IMR-90 (cell line): ENCODE results near the gene SMO. TPM values are rescaled to one million over a fixed set of nuclear protein-coding genes. Genes with fewer than 3 reads are reported as not detected.

Experiments used
- ATAC-seq: fragments of 200-7000 bp; cut with Tn5 transposase; 2 replicates; pipeline ENCODE4 v1.9.1; 2020; ENCODE audit warnings: low read depth, mild to moderate bottlenecking, moderate library complexity
- BruUV-seq: library from RNA; stranded (reverse); fragments of 400-500 nt; replicated peaks from 2 replicates; lab custom pipeline; 2021; lab: Mats Ljungman, UMichigan
- CTCF ChIA-PET: fragments of 300-600 bp; formaldehyde crosslinking; extraction: SDS; loops from one replicate; lab custom pipeline; 2021; ENCODE audit warnings: antibody characterized with exemption; lab: Yijun Ruan, JAX
- POLR2A ChIA-PET: fragments of 300-600 bp; sonication (Branson Sonifier 250); formaldehyde crosslinking; loops from one replicate; lab custom pipeline; 2022; ENCODE audit warnings: antibody characterized with exemption; ENCODE audit not compliant: unreplicated experiment; lab: Charles Lee
- DNase-seq: peaks from one replicate; pipeline ENCODE4 v3.0.0; 2013
- H2AFZ ChIP-seq: replicated peaks from 2 replicates; pipeline ENCODE3; 2013; ENCODE audit warnings: low read length, mild to moderate bottlenecking; ENCODE audit not compliant: poor library complexity
- H2AK5ac ChIP-seq: 2 replicates; pipeline ENCODE4 v1.6.1; 2013; ENCODE audit warnings: low read depth, low read length, inconsistent platforms
- H2AK9ac ChIP-seq: replicated peaks from 2 replicates; pipeline ENCODE3; 2013; ENCODE audit warnings: mild to moderate bottlenecking, low read depth, low read length, moderate library complexity; ENCODE audit not compliant: poor library complexity
- H2BK120ac ChIP-seq: 2 replicates; pipeline ENCODE4 v1.6.1; 2013; ENCODE audit warnings: low read depth, low read length, inconsistent platforms
- H2BK15ac ChIP-seq: 3 replicates; pipeline ENCODE4 v1.6.1; 2013; ENCODE audit warnings: low read depth, low read length, inconsistent platforms
- H2BK20ac ChIP-seq: 2 replicates; pipeline ENCODE4 v1.6.1; 2013; ENCODE audit warnings: low read depth, mild to moderate bottlenecking, inconsistent platforms, low read length, moderate library complexity
- H2BK5ac ChIP-seq: 2 replicates; pipeline ENCODE4 v1.6.1; 2013; ENCODE audit warnings: mild to moderate bottlenecking, low read depth, low read length, inconsistent platforms; ENCODE audit not compliant: poor library complexity, severe bottlenecking
- H3K14ac ChIP-seq: replicated peaks from 2 replicates; pipeline ENCODE4 v1.6.1; 2013; ENCODE audit warnings: low read depth, low read length, inconsistent platforms
- H3K18ac ChIP-seq: 2 replicates; pipeline ENCODE4 v1.6.1; 2013; ENCODE audit warnings: low read depth, low read length, control low read depth
- H3K23ac ChIP-seq: 2 replicates; pipeline ENCODE4 v1.6.1; 2013; ENCODE audit warnings: low read depth, low read length, inconsistent platforms
- H3K27ac ChIP-seq: 2 replicates; pipeline ENCODE4 v1.5.1; 2013; ENCODE audit warnings: mild to moderate bottlenecking, control low read depth, low read length; ENCODE audit not compliant: insufficient read depth
- H3K27me3 ChIP-seq: 2 replicates; pipeline ENCODE4 v1.6.1; 2013; ENCODE audit warnings: low read length; ENCODE audit not compliant: control insufficient read depth, insufficient read depth
- H3K36me3 ChIP-seq: 2 replicates; pipeline ENCODE4 v1.6.1; 2013; ENCODE audit warnings: low read length, mixed read lengths; ENCODE audit not compliant: control insufficient read depth, insufficient read depth
- H3K4ac ChIP-seq: 2 replicates; pipeline ENCODE4 v1.6.1; 2013; ENCODE audit warnings: low read depth, low read length, inconsistent platforms
- H3K4me1 ChIP-seq: 2 replicates; pipeline ENCODE4 v1.6.1; 2013; ENCODE audit warnings: low read length, mixed read lengths; ENCODE audit not compliant: control insufficient read depth, insufficient read depth
- H3K4me2 ChIP-seq: 2 replicates; pipeline ENCODE4 v1.6.1; 2013; ENCODE audit warnings: low read depth, mild to moderate bottlenecking, control low read depth, low read length, moderate library complexity
- H3K4me3 ChIP-seq: 2 replicates; pipeline ENCODE4 v1.5.1; 2013; ENCODE audit warnings: low read depth, mild to moderate bottlenecking, control low read depth, low read length, moderate library complexity; ENCODE audit not compliant: insufficient read depth
- H3K56ac ChIP-seq: 2 replicates; pipeline ENCODE4 v1.6.1; 2013; ENCODE audit warnings: low read length, inconsistent platforms; ENCODE audit not compliant: insufficient read depth; ENCODE audit errors: extremely low read depth
- H3K79me1 ChIP-seq, 2 experiments: 2 replicates each; pipeline ENCODE4 v1.6.1; 2013; ENCODE audit warnings: low read length in 2 of 2, inconsistent platforms in 1 of 2, low read depth in 1 of 2
- H3K9ac ChIP-seq: 2 replicates; pipeline ENCODE4 v1.6.1; 2013; ENCODE audit warnings: low read depth, low read length, control low read depth
- H3K9me1 ChIP-seq: 2 replicates; pipeline ENCODE4 v1.6.1; 2013; ENCODE audit warnings: low read length, inconsistent platforms; ENCODE audit not compliant: insufficient read depth
- H3K9me3 ChIP-seq: 2 replicates; pipeline ENCODE4 v1.6.1; 2013; ENCODE audit warnings: low read length; ENCODE audit not compliant: control insufficient read depth, insufficient read depth
- H4K20me1 ChIP-seq: 2 replicates; pipeline ENCODE4 v1.6.1; 2013; ENCODE audit warnings: low read length, inconsistent platforms; ENCODE audit not compliant: insufficient read depth
- H4K5ac ChIP-seq: 2 replicates; pipeline ENCODE4 v1.6.1; 2013; ENCODE audit warnings: mild to moderate bottlenecking, low read depth, low read length, control low read depth
- H4K8ac ChIP-seq, 2 experiments: 2 replicates each; pipeline ENCODE4 v1.6.1; 2013; ENCODE audit warnings: low read depth in 2 of 2, low read length in 2 of 2, control low read depth in 1 of 2, inconsistent platforms in 1 of 2
- H4K91ac ChIP-seq: 2 replicates; pipeline ENCODE4 v1.6.1; 2013; ENCODE audit warnings: low read depth, low read length, inconsistent platforms; ENCODE audit not compliant: insufficient read depth
- BHLHE40 ChIP-seq: fragments of 150-350 bp; IDR thresholded peaks from 2 replicates; pipeline ENCODE4 v1.6.1; 2016; ENCODE audit warnings: mild to moderate bottlenecking, low read depth, low read length
- CEBPB ChIP-seq: IDR thresholded peaks from 2 replicates; pipeline ENCODE4 v1.6.1; 2012; ENCODE audit warnings: low read depth, low read length, improper control_type of control experiment
- CHD1 ChIP-seq: IDR thresholded peaks from 2 replicates; pipeline ENCODE4 v1.6.1; 2012; ENCODE audit warnings: low read depth, low read length, improper control_type of control experiment
- MXI1 ChIP-seq: IDR thresholded peaks from 2 replicates; pipeline ENCODE4 v1.6.1; 2012; ENCODE audit warnings: low read depth, mild to moderate bottlenecking, low read length, moderate library complexity, borderline replicate concordance
- POLR2A ChIP-seq: IDR thresholded peaks from 2 replicates; pipeline ENCODE4 v1.6.1; 2012; ENCODE audit warnings: mild to moderate bottlenecking, low read depth, low read length
- RAD21 ChIP-seq: IDR thresholded peaks from 2 replicates; pipeline ENCODE4 v1.6.1; 2012; ENCODE audit warnings: low read length, improper control_type of control experiment
- RFX5 ChIP-seq: IDR thresholded peaks from 2 replicates; pipeline ENCODE4 v1.8.0; 2012; ENCODE audit warnings: low read depth, mild to moderate bottlenecking, low read length, moderate library complexity
- WGBS, 2 experiments: methylation state at CpG; one replicate each; pipeline versions ENCODE4 v1.1.5 to v1.1.7; 2013; ENCODE audit warnings: missing lambda C conversion rate in 2 of 2; ENCODE audit not compliant: insufficient read length in 1 of 2; ENCODE audit errors: extremely low coverage in 2 of 2; 5-methylcytosine and 5-hydroxymethylcytosine counted together
- dilution Hi-C: fragments of 300-500 bp; cut with HindIII; formaldehyde crosslinking; loops from one replicate; pipeline ENCODE4 v1.14.3; 2018; ENCODE audit warnings: low sequenced_read_pairs; ENCODE audit not compliant: unreplicated experiment
- in situ Hi-C: fragments of 300-500 bp; cut with MboI; formaldehyde crosslinking; loops from 3 replicates; pipeline ENCODE4 v1.14.3; 2019; ENCODE audit warnings: low sequenced_read_pairs, inconsistent platforms, mixed read lengths
- intact Hi-C: fragments of 100-400 bp; cut with micrococcal nuclease; formaldehyde crosslinking; loops from 2 replicates; pipeline ENCODE4 v1.10.0; 2022
- polyA plus RNA-seq, 3 experiments: library from polyadenylated mRNA; depleted of rRNA; stranded (reverse); fragments of >200 nt; gene quantifications; 2 replicates each; pipeline ENCODE4 v1.2.3, GENCODE V29; 2012; ENCODE audit warnings: low replicate concordance in 1 of 3
- total RNA-seq: library from RNA; depleted of rRNA; stranded (reverse); fragments of >200 nt; gene quantifications from 2 replicates; pipeline ENCODE4 v1.2.3, GENCODE V29; 2012
- TF ChIP-seq, protein P1 (sequence below): fragments of 150-350 bp; IDR thresholded peaks from 2 replicates; pipeline ENCODE4 v1.6.1; 2016; ENCODE audit warnings: low read depth, mild to moderate bottlenecking, low read length, moderate library complexity, borderline replicate concordance
- TF ChIP-seq, protein P2 (sequence below): fragments of 150-350 bp; IDR thresholded peaks from 2 replicates; pipeline ENCODE4 v1.6.1; 2017; ENCODE audit warnings: mild to moderate bottlenecking, antibody characterized with exemption, low read length, low read depth

Gene SMO
- total and polyA plus RNA-seq, 2 of the 4 experiments (the other 2 are of a cell fraction), result 18.5 to 24.7 TPM

DNA sequence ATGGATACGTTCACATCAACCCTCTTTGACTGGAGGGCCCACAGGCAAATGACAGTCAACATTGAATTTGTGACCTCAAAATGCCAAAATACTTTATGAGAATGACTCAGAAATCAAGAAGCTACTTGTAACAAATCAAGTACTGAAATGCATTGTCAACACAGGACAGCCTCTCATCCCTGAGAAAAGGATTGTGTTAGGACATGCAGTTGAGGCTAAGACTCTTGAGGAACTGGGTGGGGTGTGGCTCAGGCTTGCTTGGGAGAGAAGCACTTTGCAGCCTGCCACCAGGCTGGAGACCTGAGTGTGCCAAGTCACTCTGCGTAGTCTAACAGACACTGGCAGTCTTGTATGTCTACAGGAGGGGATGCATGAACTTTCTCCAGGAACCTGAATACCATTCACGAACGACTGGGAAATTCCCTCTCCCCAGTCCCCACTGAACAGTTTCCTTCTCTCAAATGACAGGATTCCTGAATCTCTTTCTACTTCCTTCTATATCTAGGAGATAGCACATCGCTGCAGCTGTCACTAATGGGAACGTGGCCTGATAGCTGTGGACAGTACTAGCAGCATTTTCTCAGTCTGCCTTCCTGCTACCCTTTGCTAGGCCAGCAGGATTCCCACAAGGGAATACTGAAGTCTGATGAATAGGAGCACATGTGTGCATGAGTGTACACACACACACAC is 3.3 kb upstream of the SMO start:
- Histone ChIP-seq H4K91ac (no peak overlapping the region), H3K4ac (no peak overlapping the region), H3K18ac (no peak overlapping the region), H3K9ac (no peak overlapping the region), H3K4me3 (no peak overlapping the region), H3K14ac (no peak overlapping the region), H3K27me3 (peaks cover 15% of the 10 kb centered on the region), H4K20me1 (peaks cover 6% of the 10 kb centered on the region; the same call in 1 of the 2 replicates), H3K79me1 (peaks cover 7 to 9% of the 10 kb centered on the region in 2 experiments; a peak in 2 of 4 replicates), H2AFZ (no peak overlapping the region), H3K36me3 (no peaks in the 10 kb centered on the region), H3K9me3 (no peaks in the 10 kb centered on the region), H4K8ac (no peak overlapping the region), H2BK15ac (no peak overlapping the region), H3K4me2 (no peak overlapping the region), H4K5ac (no peak overlapping the region), H2BK120ac (no peak overlapping the region), H3K4me1 (peaks cover 2% of the 10 kb centered on the region), H3K27ac (no peak overlapping the region), H2BK5ac (no peak overlapping the region), H2AK9ac (no peak overlapping the region), H2AK5ac (no peak overlapping the region), H2BK20ac (no peak overlapping the region), H3K56ac (no peak overlapping the region), H3K9me1 (no peaks in the 10 kb centered on the region), H3K23ac (no peak overlapping the region)
- intact Hi-C loops (no loop called here), in situ Hi-C loops (no loop called here), dilution Hi-C loops (no loop called here)
- ATAC-seq (no peak), DNase-seq (no peak)
- WGBS, 2 experiments, result no CpG with 5 or more reads among the region's 6 CpGs
- ChIA-PET POLR2A (no interaction called here), CTCF (interaction anchor here (0.6 kb wide), 1 partner anchor 19 kb away, joined by 5 read pairs; no protein-coding TSS in a partner anchor)
- TF ChIP-seq CEBPB (no peak), BHLHE40 (no peak), MXI1 (no peak), POLR2A (no peak), RAD21 (no peak), RFX5 (no peak), CHD1 (no peak)
- TF ChIP-seq, protein P1, sequence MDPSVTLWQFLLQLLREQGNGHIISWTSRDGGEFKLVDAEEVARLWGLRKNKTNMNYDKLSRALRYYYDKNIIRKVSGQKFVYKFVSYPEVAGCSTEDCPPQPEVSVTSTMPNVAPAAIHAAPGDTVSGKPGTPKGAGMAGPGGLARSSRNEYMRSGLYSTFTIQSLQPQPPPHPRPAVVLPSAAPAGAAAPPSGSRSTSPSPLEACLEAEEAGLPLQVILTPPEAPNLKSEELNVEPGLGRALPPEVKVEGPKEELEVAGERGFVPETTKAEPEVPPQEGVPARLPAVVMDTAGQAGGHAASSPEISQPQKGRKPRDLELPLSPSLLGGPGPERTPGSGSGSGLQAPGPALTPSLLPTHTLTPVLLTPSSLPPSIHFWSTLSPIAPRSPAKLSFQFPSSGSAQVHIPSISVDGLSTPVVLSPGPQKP, result no peak
- TF ChIP-seq, protein P2, sequence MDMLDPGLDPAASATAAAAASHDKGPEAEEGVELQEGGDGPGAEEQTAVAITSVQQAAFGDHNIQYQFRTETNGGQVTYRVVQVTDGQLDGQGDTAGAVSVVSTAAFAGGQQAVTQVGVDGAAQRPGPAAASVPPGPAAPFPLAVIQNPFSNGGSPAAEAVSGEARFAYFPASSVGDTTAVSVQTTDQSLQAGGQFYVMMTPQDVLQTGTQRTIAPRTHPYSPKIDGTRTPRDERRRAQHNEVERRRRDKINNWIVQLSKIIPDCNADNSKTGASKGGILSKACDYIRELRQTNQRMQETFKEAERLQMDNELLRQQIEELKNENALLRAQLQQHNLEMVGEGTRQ, result no peak
- BruUV-seq, result no TSS peak
